Hematopoietic multipotent progenitor cell treated with erythropoietin and hydrocortisone succinate and interleukin-3 and kit ligand, for 17 days (in vitro differentiated cells): Measurements from ENCODE around the gene BCL2L15.

Experiments
- DNase-seq: peaks from one replicate; pipeline ENCODE4 v3.0.0-alpha.2; 2015; ENCODE audit warnings: low spot score

Gene BCL2L15

DNA sequence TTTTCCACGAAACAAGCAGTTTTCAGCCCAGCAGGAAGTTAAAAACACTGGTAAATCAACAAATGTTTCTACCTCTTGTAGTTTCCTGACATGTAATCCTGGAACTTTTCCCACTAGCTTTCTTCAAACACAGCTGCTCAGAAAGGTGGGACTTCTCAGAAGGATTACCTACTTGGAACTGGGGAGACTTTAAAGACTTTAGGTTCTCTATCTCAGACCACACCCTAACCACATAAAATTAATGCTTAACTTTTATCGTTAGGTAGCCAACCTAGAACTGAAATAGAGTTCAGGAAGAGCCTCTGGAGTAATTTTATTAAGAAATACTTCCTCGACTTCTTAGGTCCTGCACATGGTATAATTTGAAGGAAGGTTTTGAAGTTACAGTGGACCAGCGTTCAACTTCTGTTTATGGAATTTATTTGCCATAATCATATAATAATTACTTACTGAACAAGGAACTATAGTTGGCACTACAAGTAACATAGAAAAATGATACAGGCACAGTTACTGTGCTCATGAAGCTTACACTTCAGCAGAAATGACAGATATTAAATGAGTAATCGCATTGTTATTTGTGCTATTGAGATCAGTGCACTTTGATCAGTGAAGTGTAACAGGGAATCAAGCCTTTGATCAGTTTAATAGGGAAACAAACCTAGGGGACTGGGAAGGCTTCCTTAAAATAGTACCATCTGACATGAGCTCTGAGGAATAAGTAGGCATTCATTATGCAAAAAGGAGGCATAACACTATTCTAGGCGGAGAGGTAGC, at the start of gene BCL2L15:
TSS of gene BCL2L15 (minus strand) at position 180 of the 774 bp plus-strand sequence. CDS start 206 bp downstream, outside the sequence.
- no peak for DNase-seq

DNA sequence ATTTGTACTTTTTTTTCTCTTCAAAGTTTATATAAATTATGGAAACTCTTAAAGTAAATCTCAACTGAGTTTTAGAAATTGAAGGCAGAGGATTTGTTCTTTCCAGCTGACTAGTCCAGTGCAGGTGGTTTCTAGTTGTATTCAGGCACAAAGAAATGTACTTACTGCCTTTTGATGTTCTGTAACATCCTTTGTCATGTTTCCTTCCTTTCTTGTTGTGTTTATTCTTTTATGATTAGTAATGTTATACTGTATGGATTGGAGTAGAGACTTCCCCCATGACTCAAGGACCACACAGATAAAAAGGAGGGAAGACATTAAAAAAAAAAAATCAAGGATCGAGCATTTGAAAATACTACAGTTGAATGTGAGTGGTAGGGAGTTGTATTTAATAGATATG, 49.8 kb upstream of the BCL2L15 start:
- DNase-seq: no peak

DNA sequence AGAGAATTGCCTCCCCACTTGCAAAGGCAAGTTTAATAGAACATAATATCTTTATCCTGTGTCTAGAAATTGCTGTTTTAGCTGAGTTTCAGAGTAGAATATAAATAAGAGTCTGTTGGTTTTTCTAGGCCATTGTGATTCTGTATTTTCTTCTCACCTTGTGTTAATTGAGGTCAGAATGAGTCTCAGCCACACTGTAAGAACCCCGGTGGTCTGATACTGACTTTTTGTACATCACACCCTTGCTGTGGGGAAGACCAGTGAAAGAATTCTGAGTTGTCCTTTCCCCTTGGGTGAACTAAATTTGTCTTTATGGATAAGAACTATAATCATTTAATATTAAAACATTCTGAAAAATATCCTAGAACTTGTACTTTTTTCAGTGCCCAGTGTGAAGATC, 48.6 kb upstream of the BCL2L15 start:
- DNase-seq: no peak

DNA sequence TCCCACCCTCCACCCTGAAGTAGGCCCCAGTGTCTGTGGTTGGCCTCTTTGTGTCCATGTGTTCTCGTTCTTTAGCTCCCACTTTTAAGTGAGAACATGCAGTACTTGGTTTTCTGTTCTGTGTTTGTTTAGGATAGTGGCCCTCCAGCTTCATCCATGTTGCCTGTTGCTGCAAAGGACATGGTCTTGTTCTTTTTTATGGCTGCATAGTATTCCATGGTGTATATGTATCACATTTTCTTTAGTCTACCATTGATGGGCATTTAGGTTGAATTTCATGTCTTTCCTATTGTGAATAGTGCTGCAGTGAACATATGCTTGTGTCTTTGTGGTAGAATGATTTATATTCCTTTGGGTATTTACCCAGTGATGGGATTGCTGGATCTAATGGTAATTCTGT, 47.8 kb upstream of the BCL2L15 start:
- DNase-seq: no peak

DNA sequence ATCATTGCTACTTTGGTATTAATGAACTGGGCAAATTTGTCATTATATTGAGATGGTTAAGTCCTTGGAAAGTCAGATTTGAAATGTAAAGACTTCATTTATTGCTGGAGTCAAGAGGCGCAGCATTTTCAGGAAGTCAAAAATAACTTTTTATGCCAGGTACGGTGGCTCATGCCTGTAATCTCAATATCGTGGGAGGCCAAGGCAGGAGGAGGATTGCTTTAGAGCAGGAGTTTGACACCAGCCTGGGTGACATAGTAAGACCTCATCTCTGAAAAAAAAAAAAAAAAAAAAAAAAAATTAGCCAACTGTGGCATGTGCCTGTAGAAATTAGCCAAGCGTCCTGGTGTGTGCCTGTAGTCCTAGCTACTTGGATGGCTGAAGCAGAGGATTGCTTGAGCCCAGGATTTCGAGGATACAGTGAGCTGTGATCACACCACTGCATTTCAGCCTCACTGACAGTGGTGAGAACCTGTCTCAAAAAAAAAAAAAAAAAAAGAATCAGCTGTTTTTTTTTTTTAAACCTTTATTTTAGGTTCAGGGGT, 47.2 kb upstream of the BCL2L15 start:
- no peak for DNase-seq

DNA sequence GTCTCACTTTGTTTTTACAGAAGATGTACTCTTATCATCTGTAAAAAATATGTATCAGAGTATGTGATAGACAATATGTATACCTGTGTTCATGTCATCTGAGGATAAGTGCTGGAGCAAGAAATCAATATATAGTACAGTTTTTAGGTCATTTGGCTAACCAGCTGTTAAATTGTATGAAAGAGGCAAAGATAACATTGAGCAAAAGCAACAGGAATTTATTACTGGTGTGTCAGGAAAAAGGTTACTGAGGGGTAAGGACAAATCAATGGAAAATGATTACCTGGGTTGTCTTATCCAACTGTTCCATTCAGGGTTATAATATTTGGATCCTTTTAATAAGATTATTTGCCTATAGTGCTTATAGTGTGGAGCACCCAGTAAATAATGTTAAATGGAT, 46.6 kb upstream of the BCL2L15 start:
- DNase-seq: no peak

DNA sequence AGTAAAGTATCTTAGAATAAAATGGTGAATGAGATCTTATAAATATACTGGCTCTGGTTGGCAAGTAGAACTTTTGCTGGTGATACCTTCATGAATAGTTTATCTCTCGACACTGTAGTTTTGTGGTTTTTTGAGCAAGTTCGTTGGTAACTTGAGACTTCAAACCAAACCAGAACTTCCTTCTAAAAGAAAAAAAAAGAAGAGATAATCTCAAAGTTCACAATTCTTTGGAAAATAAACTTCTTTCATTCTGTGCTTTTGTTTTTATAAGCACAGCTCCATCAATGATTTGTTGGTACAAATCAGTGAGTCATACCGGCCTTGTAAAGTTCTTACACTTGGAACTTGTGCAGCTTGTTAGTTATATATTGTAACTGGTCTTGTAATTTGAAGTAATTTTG, 44.1 kb upstream of the BCL2L15 start:
- DNase-seq: peak; percentile 51

DNA sequence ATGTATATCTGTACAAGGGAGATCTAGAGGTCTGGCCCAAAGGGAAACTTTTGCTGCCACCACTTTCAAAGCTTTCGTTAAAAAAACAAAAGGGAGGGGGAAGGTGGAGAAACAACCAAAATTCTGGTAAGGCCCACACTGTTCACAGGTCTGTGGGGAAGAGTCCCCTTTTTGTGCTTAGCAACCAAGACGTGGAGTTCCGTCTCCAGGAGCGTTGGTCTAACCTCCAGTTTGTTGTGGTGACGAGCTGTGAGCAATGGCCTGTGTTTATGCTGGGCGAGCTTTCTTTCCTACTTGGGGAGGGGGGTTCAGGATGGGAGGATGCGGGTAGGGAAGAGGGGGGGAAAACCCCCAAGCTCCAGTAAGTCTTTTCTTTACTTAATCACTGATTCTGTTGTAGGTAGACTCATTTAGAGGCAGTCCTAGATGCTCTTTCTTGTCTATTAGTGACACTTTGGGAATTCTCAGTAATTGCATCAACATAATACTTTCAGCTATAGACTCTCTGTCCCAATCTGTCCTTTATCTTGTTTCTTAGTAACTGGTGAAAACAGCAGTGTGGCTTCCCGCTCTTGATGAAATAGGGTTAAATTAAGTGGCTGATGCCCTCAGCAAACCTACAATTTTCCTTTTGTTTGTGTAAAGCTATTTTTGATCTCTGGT, 43.2 kb upstream of the BCL2L15 start:
- DNase-seq: peak; percentile 64

DNA sequence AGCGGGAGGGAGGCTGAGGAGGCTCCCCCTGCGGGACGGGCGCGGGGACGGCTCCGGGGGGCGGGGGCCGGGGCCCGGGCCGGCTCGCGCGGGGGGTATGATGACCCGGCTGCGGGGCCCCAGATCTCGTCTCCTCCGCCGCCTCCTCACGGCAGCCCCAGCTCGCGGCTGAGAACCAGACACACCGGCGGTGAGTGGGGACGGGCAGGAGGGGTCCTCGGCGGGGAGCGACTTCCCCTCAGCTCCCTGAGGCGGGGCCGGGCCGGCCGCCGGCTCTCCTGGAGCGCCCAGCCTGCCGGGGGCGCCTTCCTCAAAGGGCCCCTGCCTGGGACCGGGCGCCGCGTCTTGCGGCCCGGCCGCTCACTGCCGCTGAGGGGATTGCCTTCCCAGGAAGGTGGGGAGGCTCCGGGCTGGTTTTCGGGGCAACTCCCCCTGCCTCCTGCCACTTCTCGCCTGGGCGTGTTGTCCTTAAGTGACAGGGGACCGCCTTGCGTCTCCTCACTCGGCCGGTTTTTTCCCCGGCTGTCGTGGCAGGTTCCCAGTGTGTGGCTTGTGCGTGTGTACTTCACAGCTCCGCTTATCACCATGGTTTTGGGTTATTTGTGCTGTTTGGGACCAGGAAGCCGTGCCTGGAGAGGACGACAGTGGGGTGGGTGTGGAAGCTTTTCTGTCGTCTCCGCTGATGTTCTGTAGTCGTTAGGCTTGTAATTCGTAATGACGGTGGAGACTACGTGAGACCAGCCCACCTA, 42.5 kb upstream of the BCL2L15 start:
- DNase-seq: peak; percentile 83

DNA sequence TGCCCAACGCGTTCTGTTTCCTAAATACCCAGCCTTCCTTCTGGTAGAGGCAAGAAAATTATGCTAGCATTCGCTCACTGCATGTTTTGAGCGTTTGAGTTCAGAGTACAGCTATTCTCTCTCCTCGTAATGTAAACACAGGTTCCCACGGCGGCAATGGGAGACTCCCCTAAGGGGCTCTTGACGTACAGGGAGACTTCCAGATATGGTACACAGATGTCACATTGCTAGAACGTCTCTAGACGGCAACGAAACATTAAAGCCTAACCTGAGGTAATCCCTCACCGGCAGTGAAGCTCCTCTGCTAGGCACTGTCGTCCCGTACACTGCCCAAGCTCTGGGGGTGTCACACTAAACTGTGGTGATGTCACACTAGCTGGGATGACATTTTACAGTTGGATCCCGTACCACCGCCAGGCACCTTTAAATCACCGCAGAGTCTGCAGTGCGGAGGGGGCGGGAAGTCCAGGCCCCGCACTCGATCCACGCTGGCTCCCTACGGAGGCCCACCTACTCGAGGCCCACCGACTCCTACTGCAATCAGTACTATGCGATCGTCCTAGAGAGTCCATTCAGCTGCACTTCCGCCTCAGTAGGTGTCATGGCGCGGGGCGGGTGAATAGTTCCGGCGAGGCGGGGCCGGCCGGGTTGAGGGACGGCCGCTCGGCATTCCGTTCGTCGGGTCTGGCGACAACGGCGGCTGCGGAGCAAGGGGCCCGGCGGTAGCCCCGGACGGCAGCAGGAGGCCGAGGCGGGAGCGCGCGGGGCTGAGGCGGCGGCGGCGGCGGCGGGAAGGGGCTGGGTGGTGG, 41.8 kb upstream of the BCL2L15 start, which contains the start of gene HIPK1:
TSS of gene HIPK1 (plus strand) at position 384 of the 809 bp plus-strand sequence.
- DNase-seq: peak; percentile 91

DNA sequence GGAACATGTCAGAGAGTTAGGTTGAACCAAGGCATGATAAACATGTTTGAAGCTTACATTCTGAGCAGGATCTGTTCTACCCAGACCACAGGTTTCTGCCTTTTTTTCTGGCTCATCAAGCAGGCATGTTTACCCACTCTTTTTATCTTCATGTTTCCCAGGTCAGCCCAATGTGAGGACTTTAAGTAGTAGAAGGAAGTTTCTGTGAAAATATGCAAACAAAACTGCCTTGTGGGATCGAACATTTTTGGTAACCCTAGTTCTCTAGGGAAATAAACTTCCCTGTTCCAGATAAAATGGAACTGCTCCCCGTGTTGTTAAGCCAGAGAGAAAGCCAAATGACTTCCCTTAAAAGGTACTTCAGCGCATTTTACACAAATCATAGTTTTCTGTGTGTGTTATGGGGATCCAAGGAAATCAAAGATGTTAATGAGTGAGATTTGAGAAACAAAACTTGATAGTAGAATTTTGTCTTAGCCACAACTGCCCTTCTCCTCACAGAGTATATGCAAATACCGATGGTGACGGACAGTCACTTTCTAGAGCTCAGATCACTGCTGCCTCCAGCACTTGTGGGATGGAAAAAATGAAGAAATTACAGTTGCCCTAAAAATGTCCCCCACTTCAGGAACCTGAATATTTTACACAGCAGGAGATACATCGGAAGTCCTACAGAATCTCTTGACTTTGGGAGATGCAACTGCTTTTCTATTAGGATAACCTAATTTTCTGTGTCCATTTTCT, 41.0 kb upstream of the BCL2L15 start:
- peak; percentile 64 for DNase-seq

DNA sequence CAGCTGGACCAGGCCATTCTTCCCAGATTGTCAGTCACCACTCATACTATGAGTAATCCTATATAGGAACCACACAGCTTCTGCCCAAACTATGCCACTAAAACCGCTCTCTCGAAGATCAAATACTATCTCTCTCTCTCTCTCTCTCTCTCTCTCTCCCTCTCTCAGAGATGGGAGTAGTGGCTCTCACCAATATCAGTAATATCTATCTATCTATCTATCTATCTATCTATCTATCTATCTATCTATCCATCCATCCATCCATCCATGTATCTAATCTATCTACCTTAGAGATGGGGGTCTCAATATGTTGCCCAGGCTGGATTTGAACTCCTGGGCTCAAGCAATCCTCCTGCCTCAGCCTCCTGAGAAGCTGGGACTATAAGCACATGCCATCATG, 37.1 kb upstream of the BCL2L15 start:
- DNase-seq: no peak

DNA sequence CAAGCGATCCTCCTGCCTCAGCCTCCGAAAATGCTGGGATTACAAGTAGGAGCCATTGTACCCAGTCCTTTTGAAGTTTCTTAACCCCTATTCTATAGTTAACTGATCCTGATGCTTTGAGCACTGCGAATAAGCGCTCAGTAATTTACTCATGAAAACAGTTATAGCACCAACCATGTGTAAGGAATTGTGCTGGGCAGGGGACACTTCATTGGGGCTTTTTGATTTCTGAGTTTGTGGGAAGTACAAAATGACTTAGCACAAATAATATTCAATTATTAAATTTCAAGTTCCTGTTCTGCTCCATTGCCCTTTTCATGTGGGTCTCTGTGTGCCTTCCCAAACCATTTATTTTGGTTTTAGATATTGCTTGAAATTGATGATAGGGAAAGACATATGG, 35.6 kb upstream of the BCL2L15 start:
- no peak for DNase-seq

DNA sequence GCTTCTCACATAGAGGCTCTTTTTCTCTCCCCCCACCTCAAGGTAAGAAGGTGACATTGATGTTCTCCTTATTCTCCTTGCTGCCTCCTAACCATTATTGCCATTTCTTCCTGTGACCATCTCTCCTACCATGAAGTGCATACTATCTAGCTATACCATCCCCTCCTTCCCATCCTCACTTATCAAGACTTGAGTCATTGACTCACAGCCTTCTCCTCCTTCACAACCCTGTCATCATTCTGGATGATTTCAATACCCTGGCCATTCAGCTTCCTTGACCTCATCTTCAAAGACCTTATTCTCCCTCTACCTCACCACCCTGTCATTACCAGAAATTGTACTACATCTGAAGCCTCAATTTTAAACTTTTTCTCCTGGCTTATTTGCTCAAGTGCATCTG, 30.9 kb upstream of the BCL2L15 start:
- DNase-seq: peak; percentile 47

DNA sequence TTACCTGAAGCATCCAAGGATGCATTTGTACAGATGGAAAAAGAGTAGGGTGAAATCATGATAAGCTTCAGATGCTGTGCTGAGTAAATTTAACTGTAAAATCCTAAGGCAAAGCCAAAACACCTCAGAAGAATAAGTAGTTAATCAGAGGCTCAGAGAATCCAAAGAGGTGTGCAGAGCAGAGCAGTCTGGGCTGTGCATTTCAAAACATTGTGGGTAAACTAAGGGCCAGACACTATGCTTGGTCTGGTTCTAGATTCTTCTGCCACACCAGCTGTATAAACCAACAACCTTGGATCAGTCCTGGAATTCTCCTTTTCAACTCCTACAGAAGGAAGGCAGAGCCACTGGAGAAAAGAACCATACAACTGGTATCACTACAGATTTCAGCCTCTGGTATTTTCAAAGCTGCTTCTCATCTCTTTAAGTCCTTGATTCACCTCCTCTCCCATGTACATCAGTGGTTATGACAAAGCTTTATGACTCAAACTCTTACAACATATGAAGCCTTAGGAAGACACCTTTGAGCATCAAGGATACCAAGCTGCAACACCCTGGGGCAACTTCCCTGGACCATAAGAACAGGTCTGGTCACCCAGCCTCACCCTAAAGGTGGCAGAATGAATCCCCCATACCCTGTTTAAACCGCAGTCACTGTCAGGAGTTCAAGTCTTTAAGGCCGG, 30.2 kb upstream of the BCL2L15 start:
- DNase-seq: peak; percentile 34

DNA sequence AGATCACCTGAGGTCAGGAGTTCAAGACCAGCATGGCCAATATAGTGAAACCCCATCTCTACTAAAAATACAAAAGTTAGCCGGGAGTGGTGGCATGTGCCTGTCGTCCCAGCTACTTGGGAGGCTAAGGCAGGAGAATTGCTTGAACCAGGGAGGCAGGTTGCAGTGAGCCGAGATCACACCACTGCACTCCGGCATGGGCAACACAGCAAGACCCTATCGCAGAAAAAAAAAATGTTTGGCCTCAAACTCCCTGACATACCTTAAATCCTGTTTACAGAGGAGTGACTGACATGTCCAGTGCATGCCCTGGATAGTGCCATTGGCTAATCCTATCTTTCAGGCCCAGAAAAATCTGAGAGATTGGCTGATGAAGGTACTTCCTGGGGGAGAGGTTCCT, 29.6 kb upstream of the BCL2L15 start:
- DNase-seq: no peak

DNA sequence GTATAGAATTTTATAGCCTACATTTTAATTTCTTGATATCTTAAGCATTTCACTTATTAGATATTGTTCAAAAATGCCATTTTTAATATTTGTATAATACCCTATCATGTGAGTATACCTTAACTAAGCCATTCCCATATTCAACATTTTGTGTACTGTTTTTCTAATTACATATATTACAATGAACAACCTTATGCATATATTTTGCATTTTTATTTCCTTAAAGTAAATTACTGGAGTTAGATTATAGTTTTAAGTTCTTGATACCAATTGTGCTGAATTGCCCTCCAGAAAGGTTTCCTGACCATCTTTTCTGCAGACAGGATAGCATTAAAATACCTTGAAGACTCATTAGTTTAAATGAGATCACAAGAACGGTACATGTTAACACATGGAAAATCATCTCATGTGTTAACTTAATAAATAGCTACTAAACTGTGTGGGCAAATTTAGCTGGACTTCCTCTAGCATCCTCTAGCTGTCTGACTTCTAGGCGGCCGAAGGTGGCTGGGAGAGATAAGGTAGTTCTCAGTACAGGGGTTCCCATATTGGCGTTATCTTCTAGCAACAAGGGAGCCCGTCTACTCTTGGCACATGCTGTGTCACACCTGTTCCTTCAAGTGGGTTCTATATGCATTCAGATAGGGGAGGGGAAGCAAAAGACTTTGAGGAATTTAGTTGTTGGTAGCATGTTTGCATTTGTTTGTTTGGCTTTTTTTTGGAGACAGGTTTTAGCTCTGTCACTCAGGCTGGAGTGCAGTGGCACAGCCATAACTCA, 26.7 kb upstream of the BCL2L15 start:
- peak; percentile 92 for DNase-seq

DNA sequence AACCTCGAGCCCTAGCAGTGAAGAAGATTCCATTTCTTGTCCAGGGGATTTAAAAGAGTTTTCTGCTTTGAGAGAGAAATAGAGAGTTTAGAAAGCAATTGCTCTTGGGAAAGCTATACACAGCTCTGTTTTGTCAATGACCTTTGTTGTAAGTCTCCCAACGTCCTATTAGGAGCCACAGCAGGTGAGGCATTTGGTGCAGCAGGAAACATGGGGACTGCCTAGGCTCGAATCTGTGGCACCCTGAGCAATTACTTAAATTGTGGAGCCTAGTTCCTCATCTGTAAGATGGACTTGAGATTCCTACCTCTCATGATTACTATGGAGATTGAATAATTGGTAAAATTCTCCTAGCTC, 25.9 kb upstream of the BCL2L15 start:
- DNase-seq: no peak

DNA sequence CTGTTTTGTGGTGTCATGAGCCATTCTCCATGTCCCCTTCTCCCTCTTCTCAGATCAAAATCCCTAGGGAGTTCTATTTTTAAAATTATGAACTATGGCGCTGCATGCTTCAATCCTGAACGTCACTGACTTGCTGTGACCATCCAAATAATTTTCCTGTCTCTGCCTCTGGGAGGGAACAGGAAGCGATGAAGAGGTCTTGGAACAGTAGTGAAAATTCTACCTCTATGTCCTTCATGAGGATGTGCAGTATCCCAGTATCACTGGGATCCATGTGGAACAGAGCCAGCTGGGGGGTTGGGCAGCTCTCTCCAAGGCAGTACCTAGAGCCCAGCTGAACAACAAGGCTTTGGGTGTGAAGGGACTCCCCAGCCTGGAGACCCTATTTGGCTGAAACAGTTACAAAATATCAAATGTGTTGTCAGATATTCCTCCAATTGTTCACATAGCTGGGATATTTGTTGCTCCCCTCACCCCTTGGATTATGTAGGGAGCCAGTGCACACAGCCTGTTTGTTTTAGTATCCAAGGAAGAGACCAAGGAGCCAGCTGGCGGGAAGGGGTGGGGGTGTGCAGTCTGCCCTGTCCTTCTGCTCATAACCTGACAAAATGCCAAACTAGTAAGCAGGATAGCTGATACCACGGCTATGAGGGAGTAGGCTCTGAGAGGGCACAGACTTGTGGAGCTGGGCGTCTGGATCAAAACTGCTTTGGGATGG, 25.4 kb upstream of the BCL2L15 start:
- DNase-seq: peak; percentile 70
